Parathyroid adenoma (tissue), 2 donors: ENCODE data around the gene PDE4D.

Source experiments
- H2AFZ ChIP-seq: fragments of 300-600 bp; sonication (generic); one replicate; pipeline ENCODE4 v1.7.0; 2017; ENCODE audit warnings: antibody characterized with exemption, mild to moderate bottlenecking
- H3K27ac ChIP-seq: fragments of 300-600 bp; sonication (generic); one replicate; pipeline ENCODE4 v1.7.0; 2017
- H3K27me3 ChIP-seq: fragments of 300-600 bp; sonication (generic); one replicate; pipeline ENCODE4 v1.7.0; 2017; ENCODE audit warnings: low read length; ENCODE audit not compliant: control insufficient read depth, insufficient read depth
- H3K36me3 ChIP-seq: fragments of 300-600 bp; sonication (generic); one replicate; pipeline ENCODE4 v1.7.0; 2017; ENCODE audit warnings: low read length; ENCODE audit not compliant: control insufficient read depth, insufficient read depth
- H3K4me1 ChIP-seq: fragments of 300-600 bp; sonication (generic); one replicate; pipeline ENCODE4 v1.7.0; 2017; ENCODE audit warnings: control low read depth
- H3K4me2 ChIP-seq: fragments of 300-600 bp; sonication (generic); one replicate; pipeline ENCODE4 v1.7.0; 2017; ENCODE audit warnings: low read length
- H3K4me3 ChIP-seq: fragments of 300-600 bp; sonication (generic); one replicate; pipeline ENCODE4 v1.7.0; 2017; ENCODE audit warnings: low read depth, low read length
- H3K79me2 ChIP-seq: fragments of 300-600 bp; sonication (generic); one replicate; pipeline ENCODE4 v1.7.0; 2017; ENCODE audit warnings: control low read depth
- H3K9ac ChIP-seq: fragments of 300-600 bp; sonication (generic); one replicate; pipeline ENCODE4 v1.7.0; 2017; ENCODE audit warnings: mild to moderate bottlenecking
- H3K9me3 ChIP-seq: fragments of 300-600 bp; sonication (generic); one replicate; pipeline ENCODE4 v1.7.0; 2017; ENCODE audit warnings: low read length; ENCODE audit not compliant: control insufficient read depth
- TF ChIP-seq, protein P1 (sequence below): fragments of 300-600 bp; sonication (generic); IDR thresholded peaks from one replicate; pipeline ENCODE4 v1.7.0; 2017; ENCODE audit warnings: antibody characterized with exemption, mild to moderate bottlenecking
- donor health status: primary hyperparathyroidism.

PDE4D gene

DNA sequence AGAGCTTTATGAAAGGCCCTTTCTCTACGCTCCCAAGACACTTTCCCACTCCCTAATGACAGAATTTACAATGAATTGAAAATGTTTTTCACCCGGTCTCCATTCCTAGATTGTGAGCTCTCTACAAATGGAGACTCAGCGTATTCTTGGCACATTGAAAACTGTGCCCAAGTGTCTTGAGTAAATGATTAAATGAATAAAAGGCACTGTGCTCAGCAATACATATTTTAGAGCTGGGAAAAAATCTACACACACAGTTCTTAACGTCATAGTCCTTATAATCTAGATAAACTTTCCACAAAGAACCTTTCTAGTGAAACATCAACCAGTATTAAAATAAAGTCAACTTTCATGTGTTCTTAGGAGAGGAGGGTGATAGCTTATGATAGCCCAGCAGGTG is 676.7 kb downstream of the PDE4D start:
- TF ChIP-seq, protein P1, sequence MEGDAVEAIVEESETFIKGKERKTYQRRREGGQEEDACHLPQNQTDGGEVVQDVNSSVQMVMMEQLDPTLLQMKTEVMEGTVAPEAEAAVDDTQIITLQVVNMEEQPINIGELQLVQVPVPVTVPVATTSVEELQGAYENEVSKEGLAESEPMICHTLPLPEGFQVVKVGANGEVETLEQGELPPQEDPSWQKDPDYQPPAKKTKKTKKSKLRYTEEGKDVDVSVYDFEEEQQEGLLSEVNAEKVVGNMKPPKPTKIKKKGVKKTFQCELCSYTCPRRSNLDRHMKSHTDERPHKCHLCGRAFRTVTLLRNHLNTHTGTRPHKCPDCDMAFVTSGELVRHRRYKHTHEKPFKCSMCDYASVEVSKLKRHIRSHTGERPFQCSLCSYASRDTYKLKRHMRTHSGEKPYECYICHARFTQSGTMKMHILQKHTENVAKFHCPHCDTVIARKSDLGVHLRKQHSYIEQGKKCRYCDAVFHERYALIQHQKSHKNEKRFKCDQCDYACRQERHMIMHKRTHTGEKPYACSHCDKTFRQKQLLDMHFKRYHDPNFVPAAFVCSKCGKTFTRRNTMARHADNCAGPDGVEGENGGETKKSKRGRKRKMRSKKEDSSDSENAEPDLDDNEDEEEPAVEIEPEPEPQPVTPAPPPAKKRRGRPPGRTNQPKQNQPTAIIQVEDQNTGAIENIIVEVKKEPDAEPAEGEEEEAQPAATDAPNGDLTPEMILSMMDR = no peak
- Histone ChIP-seq H3K36me3 (no peaks in the 10 kb centered on the region), H3K27ac (no peak overlapping the region), H2AFZ (no peak overlapping the region), H3K27me3 (no peaks in the 10 kb centered on the region), H3K4me1 (no peaks in the 10 kb centered on the region), H3K9me3 (no peaks in the 10 kb centered on the region), H3K9ac (no peak overlapping the region), H3K4me2 (no peak overlapping the region), H3K4me3 (no peak overlapping the region), H3K79me2 (no peaks in the 10 kb centered on the region)

DNA sequence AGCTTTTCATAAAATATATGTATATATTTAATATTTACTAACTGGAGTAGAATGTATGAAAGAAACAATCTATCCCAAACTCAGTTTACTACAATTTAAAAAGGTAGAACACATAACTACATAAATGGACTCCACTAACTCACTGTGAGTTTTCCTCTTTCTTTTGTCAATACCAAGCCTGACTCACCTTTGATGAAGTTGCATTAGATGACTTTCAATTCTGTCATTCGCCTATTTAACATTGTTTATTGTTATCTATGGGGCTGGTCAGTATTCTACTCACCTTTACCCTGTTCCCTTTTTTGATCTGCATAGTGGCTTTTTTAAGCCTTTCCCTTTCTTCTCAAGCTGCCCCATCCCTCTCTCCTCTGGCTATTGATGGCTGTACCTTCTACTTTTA is 680.9 kb downstream of the PDE4D start:
- Histone ChIP-seq H3K9me3 (no peaks in the 10 kb centered on the region), H3K4me2 (no peak overlapping the region), H3K27me3 (no peaks in the 10 kb centered on the region), H3K9ac (no peak overlapping the region), H3K27ac (no peak overlapping the region), H3K79me2 (no peaks in the 10 kb centered on the region), H3K4me3 (no peak overlapping the region), H3K36me3 (no peaks in the 10 kb centered on the region), H3K4me1 (no peaks in the 10 kb centered on the region), H2AFZ (no peak overlapping the region)
- TF ChIP-seq, protein P1 = no peak

DNA sequence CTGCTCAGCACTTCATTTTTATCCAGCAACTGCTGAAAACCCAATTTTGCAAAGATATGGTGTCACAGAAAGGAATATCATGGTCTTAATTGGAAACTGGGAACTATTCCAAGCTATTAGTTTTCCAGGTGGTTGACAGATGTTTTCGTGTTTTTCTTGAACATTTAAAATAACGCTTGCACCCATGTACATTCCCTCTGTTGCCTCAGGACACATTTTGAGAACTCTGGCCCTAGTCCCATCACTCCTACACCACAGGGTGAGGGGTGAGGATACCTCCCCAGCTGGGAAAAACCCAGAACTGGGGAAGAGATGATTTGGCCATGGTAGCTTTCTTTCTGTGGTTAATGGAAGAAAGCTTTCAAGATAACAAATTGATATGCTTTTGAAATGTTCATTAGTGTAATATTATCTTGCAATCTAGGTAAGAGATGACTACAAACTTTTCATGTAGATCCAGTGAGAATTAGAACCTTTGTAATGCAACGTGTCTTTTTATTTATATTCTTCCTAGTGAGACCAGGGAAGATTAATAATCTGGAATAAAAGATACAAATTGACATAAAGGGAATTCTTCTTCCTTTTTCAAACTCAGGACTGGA is 683.7 kb downstream of the PDE4D start:
- TF ChIP-seq, protein P1 = no peak
- no peaks in the 10 kb centered on the region for H3K36me3 ChIP-seq
- no peak overlapping the region for H3K27ac ChIP-seq

DNA sequence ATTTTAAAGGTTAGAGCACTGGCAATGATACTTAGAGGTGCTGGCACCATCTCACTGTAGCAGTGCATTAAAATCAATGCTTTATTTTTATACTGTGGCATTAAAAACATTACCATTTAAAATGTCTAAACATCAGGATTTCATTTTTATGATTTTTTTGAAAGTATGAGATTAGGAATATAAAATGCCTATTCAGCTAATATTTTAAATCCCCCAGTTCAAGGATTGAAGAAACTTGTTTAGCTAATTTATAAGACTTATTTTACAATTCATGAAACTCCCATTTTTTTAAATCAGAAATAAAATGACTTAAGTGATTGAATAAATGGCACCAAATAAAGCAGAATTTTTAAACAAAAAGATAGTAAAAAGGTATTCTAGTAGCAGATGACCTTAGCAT is 685.1 kb downstream of the PDE4D start:
- TF ChIP-seq, protein P1 = no peak
- Histone ChIP-seq H3K9ac (no peak overlapping the region), H3K4me1 (peaks cover 2% of the 10 kb centered on the region), H3K27me3 (no peaks in the 10 kb centered on the region), H3K36me3 (no peaks in the 10 kb centered on the region), H3K79me2 (no peaks in the 10 kb centered on the region), H3K9me3 (no peaks in the 10 kb centered on the region), H3K4me3 (no peak overlapping the region), H3K4me2 (no peak overlapping the region), H2AFZ (no peak overlapping the region), H3K27ac (no peak overlapping the region)

More for the DNA sequence above, 683.7 kb downstream of the PDE4D start:
- Histone ChIP-seq H3K27me3 (no peaks in the 10 kb centered on the region), H3K9ac (no peak overlapping the region), H3K4me3 (no peak overlapping the region), H3K79me2 (no peaks in the 10 kb centered on the region), H3K9me3 (no peaks in the 10 kb centered on the region), H2AFZ (no peak overlapping the region), H3K4me1 (peaks cover under 1% of the 10 kb centered on the region), H3K4me2 (no peak overlapping the region)

DNA sequence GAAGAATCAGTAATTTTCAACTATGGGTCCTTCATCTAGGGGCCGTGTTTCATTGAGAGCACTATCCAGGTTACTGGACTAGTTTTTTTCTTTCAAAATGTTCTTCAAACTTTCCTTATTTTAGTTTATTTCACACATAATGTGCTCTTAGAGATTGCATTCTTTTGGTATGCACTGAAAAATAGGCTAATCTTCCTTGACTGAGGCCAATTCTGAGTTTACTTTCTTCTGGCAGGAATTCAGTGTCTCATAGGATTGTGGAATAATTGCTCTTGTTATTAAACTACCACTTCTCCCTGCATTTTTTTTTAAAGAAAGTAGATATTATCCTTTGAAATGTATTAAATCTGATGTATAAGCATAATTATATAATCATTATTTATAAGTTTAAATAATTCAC is 686.1 kb downstream of the PDE4D start:
- no peak overlapping the region for H2AFZ ChIP-seq
- H3K27ac ChIP-seq = no peak overlapping the region
- no peaks in the 10 kb centered on the region for H3K9me3 ChIP-seq
- H3K36me3 ChIP-seq = no peaks in the 10 kb centered on the region
- no peak overlapping the region for H3K4me3 ChIP-seq
- TF ChIP-seq, protein P1 = no peak
- H3K79me2 ChIP-seq = no peaks in the 10 kb centered on the region
- no peak overlapping the region for H3K4me2 ChIP-seq
- H3K27me3 ChIP-seq = no peaks in the 10 kb centered on the region
- H3K9ac ChIP-seq = no peak overlapping the region
- H3K4me1 ChIP-seq = peaks cover 2% of the 10 kb centered on the region
